CD4-positive, alpha-beta T cell treated with Interleukin-17A for 4 hours (primary cell): ENCODE results near the gene TCEA3.

Experiments
- DNase-seq: peaks from one replicate; pipeline ENCODE4 v3.0.0-alpha.2; 2020; ENCODE audit warnings: mixed read lengths

TCEA3 gene

DNA sequence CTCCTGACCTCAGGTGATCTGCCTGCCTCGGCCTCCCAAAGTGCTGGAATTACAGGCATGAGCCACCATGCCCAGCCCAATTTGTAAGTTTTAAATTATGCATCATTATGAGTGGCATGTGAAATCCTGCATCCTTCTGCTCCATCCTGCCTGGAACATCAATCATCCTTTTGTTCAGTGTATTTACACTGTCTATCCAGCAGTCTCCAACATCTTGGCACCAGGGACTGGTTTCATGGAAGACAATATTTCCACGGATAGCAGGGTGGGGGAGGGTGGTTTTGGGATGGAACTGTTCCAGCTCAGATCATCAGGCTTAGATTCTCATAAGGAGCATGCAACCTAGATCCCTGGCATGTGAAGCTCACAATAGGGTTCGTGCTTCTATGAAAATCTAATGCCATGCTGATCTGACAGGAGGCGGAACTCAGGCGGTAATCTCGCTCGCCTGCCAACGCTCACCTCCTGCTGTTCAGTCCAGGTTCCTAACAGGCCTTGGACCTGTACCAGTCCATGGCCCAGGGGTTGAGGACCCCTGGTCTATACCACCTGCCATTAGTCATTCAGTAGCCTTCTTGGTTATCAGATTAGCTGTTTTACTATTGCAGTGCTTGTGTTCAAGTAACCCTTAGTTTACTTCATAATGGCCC, 22.2 kb upstream of the TCEA3 start:
- no peak for DNase-seq

DNA sequence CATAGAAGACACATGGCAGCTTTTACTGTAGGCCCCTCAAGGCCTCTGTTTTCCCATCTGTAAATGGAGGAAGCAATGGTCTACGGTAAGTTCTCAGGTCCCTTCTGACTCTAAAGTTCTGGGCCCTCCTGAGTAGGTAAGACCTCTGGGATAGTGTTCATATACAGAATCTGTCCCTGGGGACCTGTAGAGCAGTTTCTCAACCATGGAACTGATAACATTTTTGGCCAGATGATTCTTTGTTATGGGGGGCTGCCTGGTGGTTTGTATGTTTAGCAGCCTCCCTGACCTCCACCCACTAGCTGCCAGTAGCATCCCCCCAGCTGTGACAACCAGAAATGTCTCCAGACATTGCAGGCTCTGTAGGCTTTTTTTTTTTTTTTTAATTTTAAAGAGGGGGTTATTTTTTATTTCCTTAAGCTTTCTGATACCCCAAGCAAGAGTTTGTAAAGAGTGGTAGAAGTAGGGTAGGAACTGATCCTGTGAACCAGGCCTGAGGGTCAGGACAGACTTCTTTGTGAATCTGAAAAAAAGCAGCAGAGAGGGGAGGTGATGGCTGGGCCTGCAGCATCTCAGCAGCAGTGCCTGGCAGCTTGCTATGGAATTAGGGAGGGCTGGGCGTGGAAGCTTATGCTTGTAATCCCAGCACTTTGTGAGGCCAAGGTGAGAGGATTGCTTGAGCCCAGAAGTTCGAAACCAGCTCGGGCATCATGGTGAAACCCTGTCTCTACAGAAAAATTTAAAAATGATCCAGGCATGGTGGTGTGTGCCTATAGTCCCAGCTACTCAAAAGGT, 20.2 kb upstream of the TCEA3 start:
- DNase-seq, result no peak

GRCh38 chr1:23444104-23444533, 19.6 kb upstream of the TCEA3 start:
- no peak for DNase-seq

- no peak for DNase-seq
These were observed 18.2 kb upstream of the TCEA3 start for GRCh38 chr1:23442751-23443150.

GRCh38 chr1:23441446-23442148, 17.0 kb upstream of the TCEA3 start:
- no peak for DNase-seq

GRCh38 chr1:23438545-23438944, 14.0 kb upstream of the TCEA3 start:
- no peak for DNase-seq

GRCh38 chr1:23437355-23437664, 12.8 kb upstream of the TCEA3 start:
- no peak for DNase-seq

GRCh38 chr1:23436520-23437354, 12.2 kb upstream of the TCEA3 start:
- DNase-seq, result peak; percentile 69

DNA sequence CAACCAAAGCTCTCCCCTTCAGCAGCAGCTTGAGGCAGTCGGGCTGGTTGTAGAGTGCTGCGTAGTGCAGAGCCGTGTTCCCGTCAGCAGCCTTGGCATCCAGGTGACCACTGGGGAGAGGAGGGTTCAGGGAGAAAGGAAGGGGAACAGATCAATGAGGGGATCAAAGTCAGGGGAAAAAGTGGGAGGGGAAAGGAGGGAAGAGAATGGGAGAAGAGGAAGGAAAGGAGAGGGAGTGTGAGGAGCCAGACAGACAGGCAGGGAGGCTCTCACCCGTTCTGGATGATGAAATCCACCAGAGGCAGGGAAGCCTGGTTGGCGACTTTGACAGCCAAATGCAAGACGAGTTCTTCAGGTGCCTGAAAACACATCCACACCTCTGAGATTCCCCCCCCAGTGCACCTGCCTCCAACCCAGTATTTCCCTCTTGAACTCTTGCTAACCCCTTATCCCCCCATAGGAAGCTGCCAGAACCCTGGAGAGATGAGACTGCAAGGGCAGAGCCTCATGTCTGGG, 9.8 kb upstream of the TCEA3 start:
- no peak for DNase-seq

DNA sequence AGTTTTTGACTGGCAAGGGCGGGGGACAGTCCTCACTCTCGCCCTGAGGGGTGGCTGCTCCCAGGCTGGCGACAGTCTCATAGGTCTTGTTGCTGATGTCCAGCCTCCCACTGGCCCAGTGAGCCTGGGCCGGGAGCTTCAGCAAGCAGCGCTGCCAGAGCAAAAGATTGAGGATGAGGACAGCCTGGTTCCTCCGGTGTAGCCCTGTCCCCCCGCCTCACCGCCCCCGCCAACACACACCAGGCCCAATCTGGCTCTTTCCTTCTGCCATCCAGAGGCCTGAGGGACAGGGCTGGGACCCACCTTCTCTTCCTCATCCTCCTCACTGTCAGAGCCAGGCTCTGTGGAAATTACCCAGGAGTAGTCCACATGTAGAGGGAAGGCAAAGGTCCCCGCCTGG, 8.6 kb upstream of the TCEA3 start:
- DNase-seq, result no peak

GRCh38 chr1:23431431-23431830, 6.9 kb upstream of the TCEA3 start:
- no peak for DNase-seq

DNA sequence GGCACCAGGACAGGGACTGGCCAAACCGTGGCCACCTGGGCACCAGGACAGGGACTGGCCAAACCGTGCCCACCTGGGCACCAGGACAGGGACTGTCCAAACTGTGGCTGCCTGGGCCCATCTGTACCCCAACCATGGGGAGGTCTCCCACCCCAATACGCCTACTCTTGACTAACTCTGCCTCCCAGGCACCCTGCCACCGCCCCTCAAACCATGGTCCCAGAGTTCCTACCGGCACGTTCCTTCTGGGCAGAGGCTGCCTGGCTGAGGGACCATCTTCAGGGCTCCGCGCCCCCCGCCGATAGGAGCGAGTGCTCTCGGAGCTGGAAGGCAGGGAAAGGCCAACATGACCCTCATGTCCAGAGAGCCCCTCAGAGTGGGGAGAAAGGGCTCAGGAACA, 6.3 kb upstream of the TCEA3 start:
- no peak for DNase-seq

- DNase-seq, result no peak
These were observed 3.8 kb upstream of the TCEA3 start for GRCh38 chr1:23428136-23428905.

DNA sequence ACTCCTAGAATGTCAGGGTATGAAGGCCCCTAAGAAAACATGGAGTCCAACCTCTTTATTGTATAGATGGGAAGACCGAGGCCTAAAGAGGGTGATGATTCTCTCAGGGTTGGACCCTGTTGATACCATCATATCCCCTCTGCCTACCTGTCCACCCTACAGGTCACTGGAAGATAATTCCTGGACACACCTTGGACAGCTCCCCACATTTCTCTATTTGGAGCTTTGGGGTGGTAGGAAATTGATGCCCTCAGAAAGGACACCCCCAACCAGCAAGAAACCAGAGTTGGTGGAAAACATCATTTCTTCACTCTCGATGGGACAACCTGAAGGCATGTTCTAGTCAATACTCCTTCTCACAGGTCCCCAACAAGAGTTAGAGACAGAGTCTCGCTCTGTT, 3.0 kb upstream of the TCEA3 start:
- DNase-seq, result no peak

DNA sequence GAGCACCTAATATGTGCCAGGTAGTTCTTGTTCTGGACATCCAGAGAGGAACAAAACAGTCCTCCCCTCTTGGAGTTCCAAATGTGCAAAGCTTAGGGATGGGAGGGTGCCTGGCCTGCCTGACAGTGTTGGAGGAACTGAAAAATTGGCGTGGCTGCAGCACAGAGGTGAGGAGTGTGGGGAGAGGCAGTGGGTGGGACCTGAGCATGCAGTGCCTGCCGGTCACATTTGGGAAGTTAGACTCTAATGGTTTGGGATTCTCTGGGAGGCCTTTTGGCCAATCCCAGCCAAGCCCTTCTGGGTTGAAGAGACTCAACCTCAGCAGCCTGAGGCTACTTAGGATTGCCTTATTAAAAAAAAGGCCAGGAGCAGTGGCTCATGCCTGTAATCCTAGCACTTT, 2.3 kb upstream of the TCEA3 start:
- no peak for DNase-seq

- DNase-seq, result no peak
These were observed 596 bp upstream of the TCEA3 start for GRCh38 chr1:23425193-23425494.

GRCh38 chr1:23423415-23424292, 894 bp downstream of the TCEA3 start:
- peak; percentile 42 for DNase-seq

GRCh38 chr1:23422941-23423340, 1.6 kb downstream of the TCEA3 start:
- DNase-seq, result peak; percentile 19

DNA sequence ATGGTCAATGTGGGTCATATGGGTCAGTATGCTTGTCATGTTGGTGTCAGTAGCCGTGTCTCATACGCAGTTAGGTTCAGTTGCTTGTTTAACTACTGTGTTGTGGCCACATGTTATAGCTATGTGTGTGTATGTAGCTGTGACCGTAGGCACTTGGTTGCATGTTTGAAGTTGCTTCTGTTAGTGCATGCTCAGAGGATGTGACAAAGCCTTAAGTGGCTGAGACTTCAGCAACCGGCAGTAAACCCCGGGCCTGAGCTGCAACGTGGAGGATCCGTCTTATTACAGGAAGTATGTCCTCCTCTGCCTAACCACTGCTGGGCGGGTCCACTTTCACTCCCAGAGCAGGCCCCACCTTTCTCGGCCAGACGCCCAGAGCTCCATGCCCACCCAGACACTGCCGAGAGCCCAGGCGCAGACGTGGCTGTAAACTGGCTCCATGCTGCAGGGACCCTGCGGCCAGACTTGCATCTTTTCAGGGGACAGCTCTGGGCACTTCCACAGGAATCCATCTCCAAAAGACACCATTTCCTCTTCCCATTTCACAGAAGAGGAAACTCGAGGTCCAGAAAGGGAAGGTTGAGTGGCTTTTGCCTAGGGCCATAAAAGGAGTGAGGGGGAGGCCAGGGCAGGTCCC, 2.2 kb downstream of the TCEA3 start:
- peak; percentile 75 for DNase-seq

GRCh38 chr1:23421753-23422240, 2.8 kb downstream of the TCEA3 start:
- DNase-seq, result no peak

- DNase-seq, result no peak
These were observed 3.2 kb downstream of the TCEA3 start for GRCh38 chr1:23421343-23421742.
